ENCODE data around the gene FKBP10. TPM values are rescaled to one million over a fixed set of nuclear protein-coding genes. Genes with fewer than 3 reads are reported as not detected.
A peak's percentile ranks its signal among the peaks of the same experiment; 100 is the strongest.
"Not testable (repeated sequence)": the region's sequence is repeated elsewhere in the genome, so short reads cannot be mapped to it uniquely, and the experiment has no call there.

FKBP10 gene, protein sequence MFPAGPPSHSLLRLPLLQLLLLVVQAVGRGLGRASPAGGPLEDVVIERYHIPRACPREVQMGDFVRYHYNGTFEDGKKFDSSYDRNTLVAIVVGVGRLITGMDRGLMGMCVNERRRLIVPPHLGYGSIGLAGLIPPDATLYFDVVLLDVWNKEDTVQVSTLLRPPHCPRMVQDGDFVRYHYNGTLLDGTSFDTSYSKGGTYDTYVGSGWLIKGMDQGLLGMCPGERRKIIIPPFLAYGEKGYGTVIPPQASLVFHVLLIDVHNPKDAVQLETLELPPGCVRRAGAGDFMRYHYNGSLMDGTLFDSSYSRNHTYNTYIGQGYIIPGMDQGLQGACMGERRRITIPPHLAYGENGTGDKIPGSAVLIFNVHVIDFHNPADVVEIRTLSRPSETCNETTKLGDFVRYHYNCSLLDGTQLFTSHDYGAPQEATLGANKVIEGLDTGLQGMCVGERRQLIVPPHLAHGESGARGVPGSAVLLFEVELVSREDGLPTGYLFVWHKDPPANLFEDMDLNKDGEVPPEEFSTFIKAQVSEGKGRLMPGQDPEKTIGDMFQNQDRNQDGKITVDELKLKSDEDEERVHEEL
- 148 TPM for polyA plus RNA-seq (ENCODE audit: insufficient read length)
- long read RNA-seq, donor 1, transcript FKBP10-201 (10 exons, 2,662 nt): major isoform, 27 of 99 reads
- long read RNA-seq, donor 1, partial matches to known transcripts: 64 of 99 reads
- long read RNA-seq, donor 1, other reads (novel, unspliced or antisense): 0 of 99 reads
- long read RNA-seq, donor 2, transcript FKBP10-201 (10 exons, 2,662 nt): major isoform, 21 of 70 reads
- long read RNA-seq, donor 2, partial matches to known transcripts: 45 of 70 reads
- long read RNA-seq, donor 2, other reads (novel, unspliced or antisense): 0 of 70 reads
- long read RNA-seq, donor 3, transcript FKBP10-201 (10 exons, 2,662 nt): major isoform, 22 of 47 reads
- long read RNA-seq, donor 3, partial matches to known transcripts: 21 of 47 reads
- long read RNA-seq, donor 3, other reads (novel, unspliced or antisense): 0 of 47 reads
- long read RNA-seq, donor 4, partial matches to known transcripts: 0 of 2 reads
- long read RNA-seq, donor 4, other reads (novel, unspliced or antisense): 0 of 2 reads
- long read RNA-seq, donor 5, transcript FKBP10-204 (3 exons, 1,129 nt): minor isoform, 7 of 167 reads
- long read RNA-seq, donor 5, transcript FKBP10-201 (10 exons, 2,662 nt): major isoform, 43 of 167 reads
- long read RNA-seq, donor 5, partial matches to known transcripts: 68 of 167 reads
- long read RNA-seq, donor 5, other reads (novel, unspliced or antisense): 44 of 167 reads
- long read RNA-seq, donor 6, transcript FKBP10-201 (10 exons, 2,662 nt): major isoform, 24 of 82 reads
- long read RNA-seq, donor 6, partial matches to known transcripts: 52 of 82 reads
- long read RNA-seq, donor 6, other reads (novel, unspliced or antisense): 0 of 82 reads
- long read RNA-seq, donor 7, transcript FKBP10-204 (3 exons, 1,129 nt): minor isoform, 5 of 102 reads
- long read RNA-seq, donor 7, transcript FKBP10-201 (10 exons, 2,662 nt): major isoform, 36 of 102 reads
- long read RNA-seq, donor 7, transcript FKBP10-205 (2 exons, 578 nt): minor isoform, 7 of 102 reads
- long read RNA-seq, donor 7, partial matches to known transcripts: 54 of 102 reads
- long read RNA-seq, donor 7, other reads (novel, unspliced or antisense): 0 of 102 reads
- long read RNA-seq, donor 8, transcript FKBP10-201 (10 exons, 2,662 nt): major isoform, 13 of 20 reads
- long read RNA-seq, donor 8, partial matches to known transcripts: 6 of 20 reads
- long read RNA-seq, donor 8, other reads (novel, unspliced or antisense): 0 of 20 reads

DNA sequence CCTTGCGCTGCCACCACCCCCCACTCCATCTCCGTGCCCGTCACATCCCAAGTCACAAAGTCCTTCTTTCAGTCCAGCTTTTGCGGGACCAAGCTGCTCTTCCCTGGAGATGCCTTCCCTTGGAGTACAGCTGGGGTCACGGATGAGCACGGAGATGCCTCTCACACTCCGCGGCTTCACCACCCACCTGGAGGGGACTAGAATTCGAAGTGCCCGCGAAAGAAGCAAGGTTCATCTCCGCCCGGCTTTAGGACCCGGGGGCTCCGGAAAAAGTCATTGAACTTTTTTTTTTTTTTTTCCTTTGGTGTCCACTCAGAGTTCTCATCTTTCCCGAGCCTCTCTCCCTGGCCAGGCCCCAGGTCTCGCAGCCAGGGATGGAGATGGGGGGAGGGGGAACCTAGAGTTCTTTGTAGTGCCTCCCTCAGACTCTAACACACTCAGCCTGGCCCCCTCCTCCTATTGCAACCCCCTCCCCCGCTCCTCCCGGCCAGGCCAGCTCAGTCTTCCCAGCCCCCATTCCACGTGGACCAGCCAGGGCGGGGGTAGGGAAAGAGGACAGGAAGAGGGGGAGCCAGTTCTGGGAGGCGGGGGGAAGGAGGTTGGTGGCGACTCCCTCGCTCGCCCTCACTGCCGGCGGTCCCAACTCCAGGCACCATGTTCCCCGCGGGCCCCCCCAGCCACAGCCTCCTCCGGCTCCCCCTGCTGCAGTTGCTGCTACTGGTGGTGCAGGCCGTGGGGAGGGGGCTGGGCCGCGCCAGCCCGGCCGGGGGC is at the start of gene FKBP10:
Gene FKBP10, plus strand, starts transcription at position 624 of the 771 bp plus-strand sequence. Its CDS starts 31 bp downstream, at position 655.
- peak; percentile 94 for DNase-seq

DNA sequence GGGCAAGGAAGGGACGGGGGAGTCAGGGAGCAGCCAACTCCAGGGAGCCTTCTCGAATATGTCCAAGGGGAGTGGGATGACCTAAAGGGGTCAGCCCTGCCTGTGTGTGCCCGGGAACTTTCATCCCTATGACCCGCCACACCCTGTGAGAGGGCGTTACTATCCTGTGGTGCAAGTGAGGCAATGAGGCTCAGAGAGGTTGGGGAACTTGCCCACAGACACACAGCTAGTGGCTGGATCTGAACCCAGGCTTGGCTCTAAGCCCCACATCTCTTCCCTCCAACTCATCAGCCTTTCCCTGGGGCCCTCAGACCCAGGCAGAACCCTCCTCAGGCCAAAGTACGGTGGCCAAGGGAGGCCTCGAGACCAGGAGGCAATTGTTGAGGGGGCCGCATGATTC is 49.5 kb upstream of the FKBP10 start:
- no peak for DNase-seq

DNA sequence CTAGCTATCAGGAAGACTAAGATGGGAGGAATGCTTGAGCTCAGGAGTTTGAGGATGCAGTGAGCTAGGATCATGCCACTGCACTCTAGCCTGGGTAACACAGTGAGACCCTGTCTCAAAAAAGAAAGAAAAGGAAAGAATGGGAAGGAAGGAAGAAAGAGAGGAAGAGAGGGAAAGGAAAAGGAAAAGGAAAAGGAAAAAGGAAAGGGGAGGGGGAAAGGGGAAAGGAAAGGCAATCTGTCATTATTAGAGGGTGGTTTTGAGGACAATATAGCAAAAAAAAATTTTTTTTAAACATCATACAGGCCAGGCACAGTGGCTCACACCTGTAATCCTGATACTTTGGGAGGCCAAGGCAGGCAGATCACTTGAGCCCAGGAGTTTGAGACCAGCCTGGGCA is 46.7 kb upstream of the FKBP10 start:
- no peak for DNase-seq

DNA sequence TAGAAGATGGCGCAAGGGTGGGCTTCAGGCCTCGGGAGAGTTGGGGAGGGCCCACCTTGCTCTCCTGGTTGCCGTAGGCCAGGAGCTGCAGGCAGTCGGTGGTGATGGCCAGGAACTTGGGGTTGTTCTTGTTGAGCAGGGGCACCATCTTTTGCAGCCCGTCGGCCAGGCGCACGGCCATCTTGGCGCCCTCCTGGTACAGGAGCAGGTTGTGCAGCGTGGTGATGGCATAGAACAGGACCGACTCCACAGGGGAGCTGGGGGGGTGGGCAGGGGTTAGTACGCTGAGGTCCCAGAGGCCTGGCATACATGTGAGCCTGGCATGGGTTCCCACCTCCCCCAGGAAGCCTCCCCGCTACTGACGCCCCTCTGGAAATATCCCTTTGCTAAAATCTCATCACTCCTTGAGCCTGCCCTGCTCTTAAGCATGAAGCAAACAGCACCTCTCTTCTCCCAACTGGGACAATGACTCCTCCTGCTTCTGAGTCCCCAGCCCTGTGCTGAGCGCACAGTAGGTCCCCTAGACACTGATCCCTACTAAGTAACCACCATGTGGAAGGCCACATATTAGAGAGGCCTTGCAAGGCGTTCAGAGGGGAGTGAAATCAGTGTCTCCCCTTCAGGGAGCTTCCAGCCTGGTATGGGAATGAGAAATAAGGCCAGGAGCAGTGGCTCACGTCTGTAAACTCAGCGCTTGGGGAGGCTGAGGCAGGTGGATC is 45.3 kb upstream of the FKBP10 start:
- DNase-seq: no peak

DNA sequence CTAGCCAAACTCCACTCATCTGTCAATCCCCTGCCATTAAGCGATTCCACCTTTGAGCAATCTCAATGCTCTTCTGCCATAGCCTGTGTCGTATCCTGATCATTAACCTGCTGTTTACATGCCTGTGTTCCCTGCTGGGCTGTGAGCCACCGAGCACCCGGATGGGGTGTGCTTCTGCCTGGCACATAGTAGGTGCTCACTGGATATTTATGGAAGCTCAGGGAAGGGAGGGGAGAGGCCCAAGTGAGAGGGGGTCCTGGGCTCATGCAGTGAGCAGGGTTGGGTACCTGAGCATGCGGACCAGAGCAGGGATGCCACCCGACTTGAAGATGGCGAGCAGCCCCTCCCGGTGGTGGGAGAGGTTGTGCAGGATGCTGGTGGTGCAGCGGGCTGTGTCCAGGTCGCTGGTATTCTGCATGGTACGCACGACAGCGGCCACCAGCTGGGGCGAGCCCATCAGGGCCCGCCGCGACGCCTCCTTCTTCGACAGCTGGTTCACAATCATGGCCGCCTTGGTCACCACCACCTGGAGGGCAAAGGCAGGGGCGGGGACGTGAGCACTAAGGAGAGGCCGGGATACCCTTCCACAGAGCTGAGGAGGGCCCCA is 44.0 kb upstream of the FKBP10 start:
- DNase-seq: no peak

DNA sequence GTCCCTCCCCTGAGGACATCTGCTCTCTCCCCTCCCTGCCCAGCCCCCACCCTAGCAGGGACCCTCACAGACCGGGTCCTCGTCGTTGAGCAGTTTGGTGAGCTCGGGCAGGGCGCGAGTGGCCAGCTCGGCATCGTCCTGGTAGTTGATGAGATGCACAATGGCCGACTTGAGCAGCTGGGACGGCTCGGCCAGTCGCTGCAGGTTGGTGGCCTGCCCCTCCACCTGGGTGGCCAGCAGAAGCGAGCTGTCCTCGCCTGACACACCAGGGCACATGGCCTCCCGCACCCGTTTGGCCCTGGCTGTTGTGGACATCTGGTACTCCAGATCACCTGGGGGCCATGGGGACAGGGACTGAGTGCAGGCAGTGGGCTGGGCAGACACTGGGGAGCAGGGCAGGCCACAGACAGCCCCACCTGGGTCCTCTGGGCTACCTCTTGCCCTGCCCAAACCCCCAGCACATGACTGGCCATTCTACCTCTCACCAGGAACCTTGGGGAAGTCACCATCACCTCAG is 43.4 kb upstream of the FKBP10 start:
- no peak for DNase-seq

DNA sequence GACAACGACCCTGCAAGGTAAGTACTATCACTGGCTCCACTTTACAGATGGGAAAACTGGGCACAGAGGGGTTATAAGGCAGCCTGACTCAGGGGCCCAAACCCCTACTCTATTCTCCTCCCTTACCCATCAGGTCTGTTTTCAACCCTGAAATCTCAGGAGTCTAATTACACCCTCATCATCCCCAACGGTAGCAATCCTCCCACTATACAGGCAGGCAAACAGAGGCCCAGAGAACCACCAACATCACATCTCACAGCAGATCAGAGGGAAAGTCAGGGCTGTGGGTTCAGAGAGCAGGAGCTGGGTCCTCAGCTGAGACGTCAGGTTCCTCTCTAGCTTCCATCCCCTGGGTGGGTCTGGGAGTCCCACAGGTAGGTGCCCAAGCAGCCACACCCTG is 42.8 kb upstream of the FKBP10 start:
- no peak for DNase-seq

DNA sequence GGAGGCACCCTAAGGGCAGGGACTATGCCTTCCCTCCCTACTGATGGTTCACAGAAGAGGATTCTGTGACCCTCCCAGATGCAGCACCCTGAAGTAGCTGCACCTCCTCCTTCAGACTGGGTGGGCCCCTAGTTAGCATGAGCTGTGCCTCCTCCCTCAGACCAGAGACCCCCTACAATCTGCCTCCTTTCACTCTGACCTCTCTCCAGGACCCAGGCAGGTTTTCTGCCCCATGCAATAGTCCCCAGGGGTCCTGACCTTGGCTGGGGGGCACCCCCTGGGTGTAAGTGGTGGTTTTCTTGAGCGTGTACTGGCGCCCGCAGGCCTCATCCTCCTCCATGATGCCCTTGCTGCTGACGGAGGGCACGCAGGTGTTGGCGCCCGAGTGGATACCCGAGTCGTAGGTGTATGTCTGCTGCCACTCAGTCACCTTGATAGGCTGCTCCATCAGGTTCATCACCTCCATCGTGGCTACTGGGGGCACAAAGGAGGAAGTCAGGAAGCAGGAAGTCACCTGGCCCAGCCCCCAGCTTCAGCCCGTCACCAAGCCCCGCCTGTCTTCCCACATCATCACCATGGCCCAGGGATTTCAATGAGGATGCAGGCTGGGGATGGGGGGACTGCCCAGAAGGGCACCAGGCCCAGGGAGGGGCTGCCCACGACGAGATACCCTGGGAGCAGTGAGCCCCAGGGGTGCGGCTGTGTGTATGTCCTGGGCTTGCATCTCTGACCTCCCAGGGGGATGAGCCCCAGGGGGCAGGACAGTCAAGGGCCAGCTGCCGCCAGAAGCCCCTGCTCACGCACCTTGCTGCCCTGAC is 41.2 kb upstream of the FKBP10 start:
- DNase-seq: no peak

DNA sequence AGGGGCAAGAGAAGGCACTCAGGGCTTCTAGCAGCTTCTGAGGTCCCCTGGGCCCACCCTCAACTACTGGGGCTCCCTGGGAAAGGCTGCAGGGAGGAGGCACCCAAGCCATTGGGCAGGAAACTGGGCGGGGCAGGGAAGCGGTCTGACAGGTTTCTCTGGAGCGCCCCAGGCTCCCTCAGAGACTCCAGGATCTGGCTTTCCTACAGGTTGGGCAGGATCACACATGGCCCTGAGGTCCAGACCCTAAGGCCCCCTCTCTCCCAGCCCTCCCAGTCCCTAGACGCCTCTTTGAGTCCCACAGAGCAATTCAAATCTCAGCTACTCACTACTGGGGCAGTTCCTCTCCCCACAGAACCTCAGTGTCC is 40.6 kb upstream of the FKBP10 start:
- peak; percentile 55 for DNase-seq

DNA sequence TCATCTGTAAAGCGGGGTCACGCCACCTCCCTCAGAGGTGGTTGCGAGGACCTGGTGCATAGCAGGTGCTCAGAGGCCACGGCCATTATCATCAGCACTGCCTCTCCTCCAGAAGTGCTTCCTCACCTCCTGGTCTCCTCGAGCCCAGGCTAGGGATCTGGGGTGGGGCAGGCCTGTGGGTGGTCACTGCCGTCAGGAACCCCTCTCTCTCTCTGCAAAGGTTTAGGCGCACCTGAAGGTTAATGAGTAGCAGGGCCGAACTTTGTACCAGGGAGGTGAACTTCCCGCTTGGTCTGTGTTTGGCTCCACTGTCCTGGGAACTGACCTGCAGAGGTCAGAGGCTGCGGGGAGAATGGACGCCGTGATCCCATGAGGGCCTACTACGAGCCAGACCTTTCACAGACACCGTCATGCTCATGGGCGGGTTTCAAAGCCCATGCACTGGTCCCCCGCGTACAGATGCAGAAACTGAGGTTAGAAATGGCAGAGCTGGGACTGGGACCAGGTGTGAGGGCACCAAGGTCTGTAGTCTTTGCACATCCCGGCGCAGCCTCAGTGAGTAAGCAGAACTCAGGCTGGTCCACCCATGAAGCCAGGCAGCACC is 40.1 kb upstream of the FKBP10 start:
- DNase-seq: no peak

DNA sequence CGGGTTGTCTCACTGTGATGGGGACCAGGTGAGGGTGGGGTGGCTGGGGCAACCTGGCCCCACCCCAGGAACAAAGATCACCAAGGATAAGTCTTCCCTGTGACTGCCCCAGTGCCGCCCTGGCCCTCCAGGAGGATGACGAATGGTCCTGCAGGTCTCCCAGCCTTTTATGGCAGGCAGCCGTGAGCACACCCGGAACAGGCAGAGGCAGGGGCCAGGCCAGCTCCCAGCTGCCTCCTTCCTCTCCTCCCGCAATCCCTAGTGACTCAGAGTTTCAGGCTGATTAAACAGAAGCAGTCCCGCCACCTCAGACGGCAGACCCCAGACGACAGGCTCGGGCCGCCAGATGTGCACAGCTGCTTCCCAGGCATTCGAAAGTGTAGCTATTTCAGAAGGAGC is 39.6 kb upstream of the FKBP10 start:
- peak; percentile 63 for DNase-seq

DNA sequence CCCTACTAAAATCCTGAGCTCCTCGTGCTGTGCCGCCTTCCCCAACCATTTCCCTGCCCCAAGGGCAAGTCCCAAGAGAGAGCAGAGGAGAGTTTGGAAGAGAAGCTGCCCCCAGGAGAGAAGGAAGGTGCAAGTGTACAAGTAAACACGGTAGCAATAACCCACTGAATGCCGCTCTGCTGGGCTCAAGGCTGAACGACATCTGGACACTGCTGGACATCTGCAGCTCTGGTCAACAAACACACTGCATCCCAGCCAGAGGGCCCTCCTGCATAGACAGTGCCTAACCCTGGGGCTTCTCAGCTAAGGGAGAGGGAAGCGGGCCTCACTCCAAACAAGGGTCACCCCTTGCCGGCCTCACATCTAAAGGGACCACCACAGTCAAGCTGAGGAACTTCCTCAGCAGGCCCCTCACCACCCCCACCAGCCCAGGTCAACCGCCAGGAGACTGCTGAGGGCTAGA is 39.0 kb upstream of the FKBP10 start:
- no peak for DNase-seq

DNA sequence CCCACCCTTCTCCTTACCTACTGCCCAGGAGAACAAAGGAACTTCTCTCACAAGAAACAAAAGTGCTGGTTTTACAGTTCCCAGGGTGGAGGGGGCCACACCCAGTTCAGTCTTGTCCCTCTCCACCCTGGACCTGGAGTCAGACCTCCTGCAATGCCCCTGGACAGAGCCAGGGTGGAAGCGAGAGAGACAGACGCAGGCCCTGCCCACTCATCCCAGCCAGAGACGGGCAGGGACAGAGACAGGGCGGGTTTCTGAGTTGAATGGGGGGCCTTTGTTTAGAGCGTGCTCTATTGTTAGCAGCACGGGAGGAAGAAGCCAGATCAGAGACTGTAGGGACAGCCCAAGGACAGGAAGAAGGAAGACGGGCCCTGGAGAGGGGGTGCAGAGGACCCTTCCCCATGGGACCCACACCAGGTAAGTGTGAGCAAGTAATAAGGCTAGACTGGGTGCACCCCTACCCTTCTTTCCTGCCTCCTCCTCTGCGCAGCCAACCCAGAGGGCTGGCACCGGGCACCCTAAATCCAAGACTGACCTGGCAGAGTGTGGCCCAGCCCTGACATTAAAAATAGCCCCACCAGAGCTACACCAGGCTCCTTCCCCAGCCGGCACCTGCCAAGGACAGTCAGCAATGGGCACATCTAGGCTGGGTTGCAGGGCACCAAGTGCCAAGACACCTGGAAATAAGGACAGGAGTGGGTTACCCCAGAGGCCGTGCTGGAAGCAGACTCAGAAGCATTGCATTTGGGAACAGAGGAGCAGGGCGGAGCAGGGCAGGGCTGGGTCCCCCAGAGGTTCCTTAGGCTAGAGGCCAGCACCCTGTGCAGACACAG is 37.2 kb upstream of the FKBP10 start:
- DNase-seq: no peak

DNA sequence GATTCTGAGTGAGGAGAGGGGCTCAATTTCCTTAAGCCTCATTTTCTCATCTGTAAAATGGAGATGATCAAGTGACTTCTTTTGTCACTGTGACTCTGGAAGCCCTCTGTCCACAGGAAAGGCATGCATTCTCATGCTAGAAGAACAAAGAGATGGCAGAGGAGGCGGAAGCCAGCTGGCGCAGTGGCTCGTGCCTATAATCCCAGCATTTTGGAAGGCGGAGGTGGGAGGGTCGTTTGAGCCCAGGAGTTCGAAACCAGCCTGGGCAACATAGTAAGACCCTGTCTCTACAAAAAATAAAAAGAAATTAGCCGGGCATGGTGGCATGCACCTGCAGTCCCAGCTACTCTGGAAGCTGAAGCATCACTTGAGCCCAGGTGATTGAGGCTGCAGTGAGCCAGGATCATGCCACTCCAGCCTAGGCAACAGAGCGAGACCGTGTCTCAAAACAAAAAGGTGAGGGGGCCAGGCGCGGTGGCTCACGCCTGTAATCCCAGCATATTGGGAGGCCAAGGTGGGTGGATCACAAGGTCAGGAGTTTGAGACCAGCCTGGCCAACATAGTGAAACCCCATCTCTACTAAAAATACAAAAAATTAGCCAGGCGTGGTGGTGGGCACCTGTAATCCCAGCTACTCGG is 36.4 kb upstream of the FKBP10 start:
- DNase-seq: not testable (repeated sequence)

DNA sequence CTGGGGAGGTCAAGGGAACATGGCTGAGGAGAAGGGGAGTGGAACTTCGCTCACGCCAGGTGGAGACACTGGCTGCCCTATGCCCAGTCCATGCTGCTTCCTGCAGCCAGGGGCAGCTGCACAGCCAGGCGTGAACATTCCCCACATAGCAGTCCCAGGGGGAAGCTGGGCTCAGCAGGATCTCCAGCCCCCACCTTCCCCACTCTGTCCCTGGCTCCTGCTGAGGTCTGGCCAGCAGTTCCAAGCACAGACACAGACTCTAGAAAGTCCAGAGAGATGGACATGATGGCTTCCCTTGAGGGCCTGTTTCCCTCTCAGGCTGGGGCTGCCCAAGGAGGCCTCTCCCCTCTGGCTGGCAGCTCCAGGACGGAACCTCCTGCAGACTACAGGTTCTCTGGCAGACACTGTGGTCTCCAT is 35.6 kb upstream of the FKBP10 start:
- peak; percentile 43 for DNase-seq
